ENCODE data around the gene DPY19L2. TPM values are rescaled to one million over a fixed set of nuclear protein-coding genes. Genes with fewer than 3 reads are reported as not detected.
"Not testable (repeated sequence)": the region's sequence is repeated elsewhere in the genome, so short reads cannot be mapped to it uniquely, and the experiment has no call there.

Gene DPY19L2
- total RNA-seq = 24.9 TPM

GRCh38 chr12:63668028-63668799 is at the start of gene DPY19L2:
TSS of gene DPY19L2 (minus strand) at chr12:63668493. CDS start at chr12:63668393, 100 bp downstream.
- DNase-seq = peak; percentile 5

DNA sequence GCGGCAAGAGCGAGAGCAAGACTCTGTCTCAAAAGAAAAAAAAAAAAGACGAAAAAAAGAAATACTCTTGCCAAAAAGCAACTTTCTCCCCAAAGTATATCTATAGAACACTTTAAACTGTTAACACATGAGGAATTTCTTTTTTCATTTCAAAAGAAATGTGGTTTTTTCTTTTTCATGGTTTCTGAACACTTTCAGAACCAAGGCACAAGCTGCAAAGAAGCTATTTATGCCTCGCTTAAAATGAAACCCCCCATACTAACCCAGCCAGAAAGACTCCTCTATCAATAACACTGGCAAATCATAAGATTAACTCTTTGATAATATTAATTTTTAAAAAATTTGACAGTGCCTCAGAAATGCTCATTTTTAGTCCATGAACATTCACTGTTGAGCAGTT is 48.6 kb upstream of the DPY19L2 start:
- not testable (repeated sequence) for DNase-seq

- not testable (repeated sequence) for DNase-seq
Observed at GRCh38 chr12:63715107-63715625, 46.9 kb upstream of the DPY19L2 start.

DNA sequence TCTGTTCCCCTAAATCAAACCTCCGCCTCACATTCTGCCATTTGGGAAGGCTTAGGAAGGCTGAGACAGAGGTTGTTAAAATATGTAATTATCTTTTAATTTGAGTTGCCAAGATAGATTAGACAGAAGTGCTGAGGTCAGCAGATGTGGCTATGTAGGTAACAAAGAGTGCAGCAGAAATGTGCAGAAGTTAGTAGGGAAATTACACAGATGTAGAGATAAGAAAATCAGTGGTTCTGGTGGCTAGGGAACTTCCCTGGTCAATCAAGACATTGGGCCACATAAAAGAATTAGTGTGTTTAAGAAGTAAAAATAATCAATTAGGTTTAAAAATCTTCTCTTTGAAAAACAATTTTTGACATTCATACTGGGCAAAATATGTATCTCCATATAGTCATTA is 46.1 kb upstream of the DPY19L2 start:
- DNase-seq = not testable (repeated sequence)

DNA sequence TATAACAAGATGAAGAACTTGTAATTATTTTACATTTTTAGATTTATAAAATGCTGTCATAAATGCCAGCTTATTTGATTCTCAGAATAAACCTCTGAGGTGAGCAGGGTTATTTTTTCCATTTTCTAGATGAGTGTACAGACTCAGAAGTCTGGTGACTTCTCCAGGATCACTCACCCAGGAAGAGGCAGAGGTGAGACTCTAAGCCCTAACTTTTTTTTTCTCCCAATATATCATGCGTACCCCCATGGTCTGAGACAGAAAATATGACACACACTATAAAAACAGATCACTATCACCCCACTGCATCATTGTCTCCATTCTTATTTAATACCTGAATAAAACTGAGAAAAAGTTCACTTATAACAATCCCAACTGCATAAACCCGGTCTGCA is 45.4 kb upstream of the DPY19L2 start:
- DNase-seq = not testable (repeated sequence)

GRCh38 chr12:63712979-63713680 is 44.8 kb upstream of the DPY19L2 start:
- DNase-seq = not testable (repeated sequence)

DNA sequence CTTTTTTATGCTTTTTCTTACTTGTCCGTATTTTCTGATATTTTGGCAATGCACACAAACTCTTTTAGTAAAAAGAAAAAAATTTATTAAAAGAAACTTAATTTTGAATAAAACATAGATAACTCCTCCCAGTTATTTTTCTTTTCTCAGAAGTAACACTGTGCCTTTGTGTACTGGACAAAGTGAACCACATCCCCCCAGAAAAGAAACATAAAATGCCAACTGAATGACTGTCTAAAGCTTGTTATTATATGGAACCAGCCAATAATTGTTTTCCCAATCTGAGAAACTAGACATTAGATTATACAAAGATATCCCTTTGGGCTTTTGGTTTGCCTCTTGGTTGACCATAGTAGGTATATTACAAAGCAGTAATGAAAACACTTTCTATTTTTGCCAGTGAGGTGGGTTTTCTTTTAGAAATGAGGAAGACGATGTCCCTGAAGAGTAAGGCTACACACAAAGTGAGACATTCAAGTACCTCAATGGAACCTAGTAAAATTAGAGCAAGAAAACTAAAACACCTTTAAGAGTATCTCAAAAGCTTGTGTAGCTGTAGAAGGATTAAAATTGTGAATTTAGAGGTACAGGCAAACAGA is 44.2 kb upstream of the DPY19L2 start:
- DNase-seq = not testable (repeated sequence)

- not testable (repeated sequence) for DNase-seq
Observed at GRCh38 chr12:63711339-63711738, 43.0 kb upstream of the DPY19L2 start.

- DNase-seq = no peak
Observed at GRCh38 chr12:63706336-63706735, 38.0 kb upstream of the DPY19L2 start.

- DNase-seq = not testable (repeated sequence)
Observed at GRCh38 chr12:63699678-63700382, 31.5 kb upstream of the DPY19L2 start.

DNA sequence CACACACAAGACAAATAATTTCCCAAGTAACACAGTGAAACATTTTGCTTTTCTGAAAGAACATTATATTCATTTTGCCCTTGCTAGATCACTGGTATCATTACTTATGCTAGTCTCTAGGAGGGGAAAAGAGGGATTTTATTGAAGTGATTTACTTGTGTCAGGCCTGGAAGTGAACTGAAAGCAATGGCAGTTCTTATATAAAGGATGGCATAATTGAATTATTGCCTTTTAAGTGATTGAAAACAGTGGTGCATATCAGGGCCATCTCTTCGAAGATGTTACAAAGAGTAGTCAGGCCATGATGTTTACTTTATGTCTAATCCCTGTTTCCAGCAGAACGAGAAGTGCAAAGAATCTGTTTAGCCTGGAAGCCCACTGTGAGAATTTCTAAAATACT is 30.7 kb upstream of the DPY19L2 start:
- not testable (repeated sequence) for DNase-seq

DNA sequence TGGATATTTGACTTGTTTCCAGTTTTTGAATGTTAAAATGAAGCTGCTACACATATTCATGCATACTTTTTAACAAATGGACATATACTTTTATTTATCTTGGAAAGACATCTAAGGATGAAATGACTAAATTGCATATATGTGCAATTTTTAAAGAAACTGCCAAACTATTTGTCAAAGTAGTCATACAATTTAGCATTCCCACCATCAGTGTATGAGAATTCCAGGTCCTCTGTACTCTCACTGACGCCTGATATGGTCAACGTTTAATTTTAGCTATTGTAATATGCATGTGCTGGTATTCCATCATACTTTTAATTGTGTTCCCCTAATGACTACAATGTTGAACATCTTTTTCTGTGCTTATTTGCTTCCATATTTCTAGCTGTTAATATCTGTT is 22.5 kb upstream of the DPY19L2 start:
- DNase-seq = not testable (repeated sequence)

DNA sequence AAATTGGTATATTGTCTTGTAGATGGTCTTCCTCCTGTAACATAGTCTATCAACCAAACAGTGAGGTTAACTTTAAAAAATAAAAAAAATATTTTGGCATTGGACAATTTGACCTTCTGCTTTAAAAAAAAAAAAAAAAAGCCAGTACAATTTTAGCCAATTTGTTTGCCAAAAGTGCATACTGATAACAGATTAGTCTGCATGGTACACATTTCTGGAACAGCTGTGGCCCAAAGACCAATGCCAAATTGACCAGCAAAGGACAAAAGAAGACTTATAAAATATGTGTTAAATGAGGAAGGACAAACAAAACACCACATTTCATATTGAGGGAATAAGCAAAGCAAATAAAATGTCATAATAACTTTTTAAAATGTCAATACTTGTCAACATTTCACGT is 20.8 kb upstream of the DPY19L2 start:
- not testable (repeated sequence) for DNase-seq

GRCh38 chr12:63686623-63687022 is 18.3 kb upstream of the DPY19L2 start:
- DNase-seq = not testable (repeated sequence)

- not testable (repeated sequence) for DNase-seq
Observed at GRCh38 chr12:63685789-63686188, 17.5 kb upstream of the DPY19L2 start.

DNA sequence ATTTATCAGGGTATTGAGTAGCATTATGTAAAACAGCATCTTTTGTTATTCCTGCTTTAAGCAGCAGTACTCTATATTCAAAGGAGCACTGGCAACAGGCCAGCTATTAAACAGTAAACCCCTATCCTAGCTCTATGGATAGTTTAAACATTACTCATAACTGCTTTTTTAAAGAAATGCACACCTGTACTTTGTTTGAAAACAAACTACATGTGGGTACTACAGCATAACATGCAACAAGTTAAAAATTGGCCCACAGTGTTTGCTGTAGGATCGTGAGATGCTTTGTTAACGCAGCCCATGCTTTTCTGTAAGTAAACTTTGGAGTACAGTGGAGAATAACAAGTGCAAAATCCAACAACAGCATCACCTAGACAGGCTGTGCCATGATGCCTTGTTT is 14.3 kb upstream of the DPY19L2 start:
- DNase-seq = not testable (repeated sequence)

GRCh38 chr12:63680758-63681157 is 12.5 kb upstream of the DPY19L2 start:
- not testable (repeated sequence) for DNase-seq

DNA sequence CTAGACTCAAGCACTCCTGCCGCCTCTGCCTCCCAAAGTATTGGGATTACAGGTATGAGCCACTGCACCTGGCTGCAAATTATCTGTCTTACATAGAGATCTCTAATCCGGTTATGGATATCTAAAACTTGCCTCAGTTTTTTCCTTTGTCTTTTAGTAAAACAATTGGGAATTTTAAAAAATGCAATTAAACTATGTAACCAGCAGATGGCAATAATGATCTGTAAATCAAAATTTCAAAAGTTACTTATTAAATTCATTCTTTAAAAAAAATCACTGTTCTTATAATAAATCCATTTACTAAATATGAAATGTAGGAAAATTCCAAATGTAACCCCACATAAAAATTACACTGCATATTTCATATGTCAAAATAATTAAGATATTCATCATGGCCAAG is 4.3 kb upstream of the DPY19L2 start:
- not testable (repeated sequence) for DNase-seq

GRCh38 chr12:63669936-63670335 is 1.6 kb upstream of the DPY19L2 start:
- DNase-seq = not testable (repeated sequence)

DNA sequence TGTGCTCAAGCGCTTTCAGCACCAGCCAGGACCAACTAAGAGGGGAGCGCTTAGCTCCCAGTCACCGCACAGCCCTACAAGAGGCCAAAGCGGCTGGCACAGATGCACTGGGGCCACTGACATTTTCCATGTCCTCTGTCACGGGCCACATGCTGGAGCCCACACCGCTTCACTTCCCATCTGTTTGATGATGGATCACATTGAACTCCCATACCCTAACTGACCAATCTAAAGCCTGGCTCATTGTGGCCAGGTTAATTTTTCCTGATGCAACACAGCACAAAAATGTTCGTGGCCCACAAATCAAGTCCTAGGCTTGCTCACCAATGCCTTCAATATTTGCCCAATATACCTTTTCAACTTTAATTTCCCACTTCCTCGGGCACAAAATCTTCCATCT is 1.1 kb upstream of the DPY19L2 start:
- not testable (repeated sequence) for DNase-seq

GRCh38 chr12:63668800-63669365 is 590 bp upstream of the DPY19L2 start:
- peak; percentile 1 for DNase-seq

DNA sequence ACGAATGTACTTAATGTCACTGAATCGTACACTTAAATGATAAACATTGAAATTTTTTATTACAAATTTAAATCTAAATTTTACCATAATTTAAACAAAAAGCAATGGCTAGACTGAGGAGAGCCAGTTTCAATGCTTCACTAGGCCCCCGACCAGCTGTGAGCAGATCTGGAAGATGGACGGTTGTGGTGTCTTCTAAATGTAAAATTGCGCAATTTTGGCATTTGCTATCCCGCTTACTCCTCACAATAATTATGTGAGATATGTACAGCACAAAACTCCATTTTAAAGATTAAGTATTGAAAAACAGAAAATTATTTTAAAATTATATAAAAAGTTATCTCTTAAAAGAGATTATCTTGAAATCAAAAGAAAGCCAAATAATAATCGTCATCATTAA is 5.3 kb downstream of the DPY19L2 start:
- DNase-seq = not testable (repeated sequence)
